Eye (tissue), 1 donor: ENCODE data around the gene SLC6A9.

Source experiments
- DNase-seq: peaks from one replicate; pipeline ENCODE4 v3.0.0-alpha.2; 2015

SLC6A9 gene

GRCh38 chr1:44031252-44032169, at the start of gene SLC6A9:
Gene SLC6A9, minus strand, starts transcription at chr1:44031462. Its CDS starts 7,185 bp downstream, at chr1:44024277.
- peak; percentile 87 for DNase-seq

GRCh38 chr1:44079566-44079965, 48.3 kb upstream of the SLC6A9 start:
- DNase-seq: no peak

- no peak for DNase-seq
These were observed 46.8 kb upstream of the SLC6A9 start for GRCh38 chr1:44078104-44078503.

- DNase-seq: no peak
These were observed 46.2 kb upstream of the SLC6A9 start for GRCh38 chr1:44077421-44077820.

GRCh38 chr1:44076066-44076465, 44.8 kb upstream of the SLC6A9 start:
- DNase-seq: no peak

- DNase-seq: no peak
These were observed 43.2 kb upstream of the SLC6A9 start for GRCh38 chr1:44074415-44074814.

GRCh38 chr1:44073528-44073927, 42.3 kb upstream of the SLC6A9 start:
- no peak for DNase-seq

GRCh38 chr1:44072821-44073220, 41.6 kb upstream of the SLC6A9 start:
- no peak for DNase-seq

- DNase-seq: no peak
These were observed 40.9 kb upstream of the SLC6A9 start for GRCh38 chr1:44072204-44072603.

GRCh38 chr1:44071461-44071860, 40.2 kb upstream of the SLC6A9 start:
- DNase-seq: no peak

- DNase-seq: no peak
These were observed 37.2 kb upstream of the SLC6A9 start for GRCh38 chr1:44068442-44068921.

- DNase-seq: no peak
These were observed 36.3 kb upstream of the SLC6A9 start for GRCh38 chr1:44067266-44068250.

- no peak for DNase-seq
These were observed 31.5 kb upstream of the SLC6A9 start for GRCh38 chr1:44062656-44063179.

- DNase-seq: no peak
These were observed 30.6 kb upstream of the SLC6A9 start for GRCh38 chr1:44061857-44062256.

- no peak for DNase-seq
These were observed 29.6 kb upstream of the SLC6A9 start for GRCh38 chr1:44060830-44061267.

- no peak for DNase-seq
These were observed 28.5 kb upstream of the SLC6A9 start for GRCh38 chr1:44059664-44060355.

- no peak for DNase-seq
These were observed 27.9 kb upstream of the SLC6A9 start for GRCh38 chr1:44059212-44059611.

- no peak for DNase-seq
These were observed 26.0 kb upstream of the SLC6A9 start for GRCh38 chr1:44057293-44057692.

GRCh38 chr1:44053394-44053793, 22.1 kb upstream of the SLC6A9 start:
- DNase-seq: no peak

GRCh38 chr1:44050261-44050660, 19.0 kb upstream of the SLC6A9 start:
- DNase-seq: no peak

- DNase-seq: no peak
These were observed 18.6 kb upstream of the SLC6A9 start for GRCh38 chr1:44049839-44050238.

GRCh38 chr1:44048532-44049215, 17.4 kb upstream of the SLC6A9 start:
- no peak for DNase-seq
